Kidney (tissue), 14 donors: ENCODE measurements around the gene TCERG1. TPM values are rescaled to one million over a fixed set of nuclear protein-coding genes. Genes with fewer than 3 reads are reported as not detected.

Experiments used
- DNase-seq, 5 donors: peaks; one replicate each; pipeline ENCODE4 v3.0.0-alpha.2; 2013 to 2020
- FAIRE-seq: peaks from 2 replicates; lab custom pipeline; 2012; peaks lifted over from hg19 to GRCh38; lab: Jason Lieb, UNC
- H3K27ac ChIP-seq, 2 donors: one replicate each; pipeline ENCODE4 v1.7.0; 2013; ENCODE audit warnings: low read depth in 2 of 2, low read length in 2 of 2, inconsistent platforms in 1 of 2
- H3K27me3 ChIP-seq: one replicate; pipeline ENCODE4 v1.7.1; 2013; ENCODE audit warnings: low read length, inconsistent platforms; ENCODE audit not compliant: control insufficient read depth, insufficient read depth
- H3K36me3 ChIP-seq, 3 donors: one replicate each; pipeline versions ENCODE4 v1.7.0 to v1.7.1; 2013; ENCODE audit warnings: low read length in 3 of 3, control low read depth in 1 of 3, inconsistent platforms in 1 of 3; ENCODE audit not compliant: insufficient read depth in 3 of 3, control insufficient read depth in 2 of 3
- H3K4me1 ChIP-seq, 3 donors: one replicate each; pipeline versions ENCODE4 v1.7.0 to v1.7.1; 2013; ENCODE audit warnings: low read length in 3 of 3, inconsistent platforms in 1 of 3, low read depth in 1 of 3; ENCODE audit not compliant: control insufficient read depth in 2 of 3, insufficient read depth in 2 of 3
- H3K4me3 ChIP-seq, 3 donors: one replicate each; pipeline versions ENCODE4 v1.7.0 to v1.8.1; 2013; ENCODE audit warnings: low read length in 3 of 3, control low read depth in 1 of 3, inconsistent platforms in 1 of 3
- H3K9ac ChIP-seq, 3 donors: one replicate each; pipeline versions ENCODE4 v1.7.0 to v1.7.1; 2013; ENCODE audit warnings: low read length in 3 of 3, control low read depth in 1 of 3, inconsistent platforms in 1 of 3
- H3K9me3 ChIP-seq, 3 donors: one replicate each; pipeline versions ENCODE4 v1.7.0 to v1.7.1; 2013; ENCODE audit warnings: low read length in 3 of 3, control low read depth in 1 of 3, inconsistent platforms in 1 of 3; ENCODE audit not compliant: control insufficient read depth in 2 of 3, insufficient read depth in 1 of 3
- CTCF ChIP-seq: IDR thresholded peaks from 3 replicates; pipeline ENCODE4 v1.5.1; 2012; ENCODE audit warnings: mild to moderate bottlenecking, moderate library complexity, borderline replicate concordance; ENCODE audit not compliant: insufficient read depth; ENCODE audit errors: extremely low read depth
- intact Hi-C: fragments of 100-400 bp; cut with DNase I; formaldehyde crosslinking; loops from one replicate; pipeline ENCODE4 v1.11.1; 2022
- polyA plus RNA-seq: library from polyadenylated mRNA; stranded (reverse); fragments of 350-450 nt; fragmentation: Illumina TruSeq; extraction: RNeasy Lipid Tissue Mini Kit (QIAGEN cat#74804); gene quantifications from one replicate; pipeline ENCODE4 v1.2.3, GENCODE V29; 2014; ENCODE audit warnings: low read depth, low replicate concordance; ENCODE audit not compliant: insufficient read depth
- total RNA-seq: library from RNA; stranded (reverse); fragmentation: NEBNext Ultra II Directional; extraction: Animal tissue kit (Norgen Biotek cat#: 25700); gene quantifications from one replicate; pipeline ENCODE4 v1.2.1, GENCODE V29; 2021
- donor health status: control.
- donor health status: control.
- donor health status: control.
- donor health status: control.
- donor health status: control.
- donor health status: DM: yes; HTN: yes; CAD: no.
- donor health status: Normal renal cell carcinoma (clear cell type).

TCERG1 gene
- total and polyA plus RNA-seq, 2 donors from 2014 or later = 16.7 to 48.6 TPM

DNA sequence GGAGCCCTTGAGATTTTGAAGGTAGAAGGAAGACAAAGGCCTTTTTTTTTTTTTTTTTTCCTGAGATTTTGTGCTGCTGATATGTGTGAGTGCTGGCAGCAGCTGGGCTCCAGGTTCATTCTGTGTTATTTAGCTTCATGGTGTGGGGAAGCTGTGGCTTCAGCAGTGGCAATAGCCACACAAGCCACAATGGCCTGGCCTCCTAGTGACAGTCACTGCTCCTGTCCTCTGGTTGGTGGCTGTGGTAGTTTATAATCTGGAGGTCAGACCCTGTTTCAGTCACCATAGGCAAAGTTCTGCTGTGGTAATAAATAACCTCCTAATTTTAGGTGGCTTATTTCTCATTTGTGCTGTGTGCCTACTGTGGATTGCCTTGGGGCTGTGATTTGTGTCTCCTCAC, 97.1 kb downstream of the TCERG1 start:
- H3K36me3 ChIP-seq = no peaks in the 10 kb centered on the region
- intact Hi-C loops = loop anchor here (10.0 kb wide), 1 partner anchor 421 kb away; no protein-coding TSS in a partner anchor
- H3K4me1 ChIP-seq = no peaks in the 10 kb centered on the region
- no peaks in the 10 kb centered on the region for H3K27me3 ChIP-seq
- H3K4me3 ChIP-seq = no peak overlapping the region
- no peak for TF ChIP-seq CTCF
- DNase-seq = no peak
- no peaks in the 10 kb centered on the region for H3K9me3 ChIP-seq
- no peak overlapping the region for H3K9ac ChIP-seq
- H3K27ac ChIP-seq = no peak overlapping the region
- no peak for FAIRE-seq

- Histone ChIP-seq H3K9me3 (no peaks in the 10 kb centered on the region), H3K4me3 (no peak overlapping the region), H3K4me1 (no peaks in the 10 kb centered on the region), H3K36me3 (no peaks in the 10 kb centered on the region), H3K27me3 (no peaks in the 10 kb centered on the region), H3K9ac (no peak overlapping the region), H3K27ac (no peak overlapping the region)
- FAIRE-seq (no peak), DNase-seq (no peak)
- intact Hi-C loops = loop anchor here (10.0 kb wide), 1 partner anchor 416 kb away; no protein-coding TSS in a partner anchor
- no peak for TF ChIP-seq CTCF
These were observed 101.8 kb downstream of the TCERG1 start for GRCh38 chr5:146548781-146549449.

GRCh38 chr5:146549615-146550014, 102.5 kb downstream of the TCERG1 start:
- Histone ChIP-seq H3K9ac (no peak overlapping the region), H3K4me3 (no peak overlapping the region), H3K27me3 (no peaks in the 10 kb centered on the region), H3K9me3 (no peaks in the 10 kb centered on the region), H3K27ac (no peak overlapping the region), H3K4me1 (no peaks in the 10 kb centered on the region), H3K36me3 (no peaks in the 10 kb centered on the region)
- intact Hi-C loops = loop anchor here (10.0 kb wide), 1 partner anchor 415 kb away; no protein-coding TSS in a partner anchor
- FAIRE-seq = no peak
- DNase-seq = no peak
- TF ChIP-seq CTCF = no peak
